HEK293 (cell line): ENCODE data around the gene ACOT12.

Source experiments
- CTCF ChIA-PET: fragments of 350-600 bp; formaldehyde crosslinking; extraction: SDS; loops from one replicate; lab custom pipeline; 2021; ENCODE audit warnings: antibody characterized with exemption; lab: Yijun Ruan, JAX
- POLR2A ChIA-PET: fragments of 300-600 bp; formaldehyde crosslinking; extraction: SDS; loops from one replicate; lab custom pipeline; 2020; ENCODE audit warnings: antibody characterized with exemption, inconsistent platforms; lab: Yijun Ruan, JAX
- H3K27ac ChIP-seq: fragments of 200-500 bp; sonication (Bioruptor generic); 2 replicates; pipeline ENCODE4 v1.5.1; 2014; ENCODE audit warnings: low read depth, low read length, control low read depth, inconsistent platforms; ENCODE audit errors: extremely low read depth
- H3K36me3 ChIP-seq, 2 experiments: fragments of 200-500 bp in 1 of 2; sonication (Bioruptor generic) in 1 of 2; 1 replicate in 1 of 2; 2 replicates in 1 of 2; pipeline ENCODE4 v1.5.1; 2014 to 2017; ENCODE audit warnings: inconsistent platforms in 2 of 2, low read length in 2 of 2; ENCODE audit not compliant: control insufficient read depth in 2 of 2, insufficient read depth in 1 of 2
- H3K4me1 ChIP-seq: fragments of 200-500 bp; sonication (Bioruptor generic); 2 replicates; pipeline ENCODE4 v1.5.1; 2014; ENCODE audit warnings: mild to moderate bottlenecking, low read length, inconsistent platforms; ENCODE audit not compliant: control insufficient read depth, insufficient read depth
- H3K4me3 ChIP-seq: 2 replicates; pipeline ENCODE4 v1.5.1; 2011; ENCODE audit warnings: low read depth, mild to moderate bottlenecking, control low read depth, low read length, moderate library complexity
- H3K9me3 ChIP-seq: fragments of 200-500 bp; sonication (Bioruptor generic); 2 replicates; pipeline ENCODE4 v1.5.1; 2014; ENCODE audit warnings: low read depth, low read length, inconsistent platforms; ENCODE audit not compliant: control insufficient read depth, insufficient read depth
- HOXC10 ChIP-seq: sonication (generic); formaldehyde crosslinking; IDR thresholded peaks from 2 replicates; pipeline ENCODE4 v1.8.1; 2023; ENCODE audit warnings: mild to moderate bottlenecking, missing genetic modification reagents
- PRDM10 ChIP-seq: fragments of 450-650 bp; formaldehyde crosslinking; IDR thresholded peaks from 2 replicates; pipeline ENCODE4 v1.5.1; 2016; ENCODE audit warnings: missing biosample characterization, missing genetic modification characterization
- PRDM2 ChIP-seq: fragments of 450-650 bp; formaldehyde crosslinking; IDR thresholded peaks from 2 replicates; pipeline ENCODE4 v1.5.1; 2016; ENCODE audit warnings: missing biosample characterization, missing genetic modification characterization, borderline replicate concordance
- ZNF214 ChIP-seq: fragments of 450-650 bp; formaldehyde crosslinking; IDR thresholded peaks from 2 replicates; pipeline ENCODE4 v1.5.1; 2017; ENCODE audit warnings: missing biosample characterization, mild to moderate bottlenecking, missing genetic modification characterization, borderline replicate concordance
- ZNF239 ChIP-seq: fragments of 450-650 bp; formaldehyde crosslinking; IDR thresholded peaks from 2 replicates; pipeline ENCODE4 v1.5.1; 2016; ENCODE audit warnings: missing biosample characterization, missing genetic modification characterization
- ZNF248 ChIP-seq: fragments of 450-650 bp; formaldehyde crosslinking; IDR thresholded peaks from 2 replicates; pipeline ENCODE4 v1.5.1; 2017; ENCODE audit warnings: missing biosample characterization, missing genetic modification characterization
- ZNF280D ChIP-seq: fragments of 450-650 bp; formaldehyde crosslinking; IDR thresholded peaks from 2 replicates; pipeline ENCODE4 v1.5.1; 2016; ENCODE audit warnings: missing biosample characterization, missing genetic modification characterization
- ZNF394 ChIP-seq: fragments of 450-650 bp; formaldehyde crosslinking; IDR thresholded peaks from 2 replicates; pipeline ENCODE4 v1.5.1; 2016; ENCODE audit warnings: missing biosample characterization, missing genetic modification characterization, mild to moderate bottlenecking, moderate library complexity, borderline replicate concordance
- ZNF529 ChIP-seq: fragments of 450-650 bp; formaldehyde crosslinking; IDR thresholded peaks from 2 replicates; pipeline ENCODE4 v1.5.1; 2017; ENCODE audit warnings: missing genetic modification characterization, missing biosample characterization; ENCODE audit not compliant: insufficient replicate concordance
- ZNF548 ChIP-seq: fragments of 450-650 bp; formaldehyde crosslinking; IDR thresholded peaks from 2 replicates; pipeline ENCODE4 v1.5.1; 2016; ENCODE audit warnings: missing biosample characterization, missing genetic modification characterization
- ZNF560 ChIP-seq: fragments of 450-650 bp; formaldehyde crosslinking; IDR thresholded peaks from 2 replicates; pipeline ENCODE4 v1.5.1; 2017; ENCODE audit warnings: missing biosample characterization, missing genetic modification characterization, borderline replicate concordance
- ZNF677 ChIP-seq: fragments of 450-650 bp; IDR thresholded peaks from 2 replicates; pipeline ENCODE4 v1.5.0; 2018; ENCODE audit warnings: missing biosample characterization, mild to moderate bottlenecking, missing genetic modification characterization, moderate library complexity
- ZNF791 ChIP-seq: fragments of 450-650 bp; formaldehyde crosslinking; IDR thresholded peaks from 2 replicates; pipeline ENCODE4 v1.5.1; 2016; ENCODE audit warnings: missing biosample characterization, missing genetic modification characterization
- ZSCAN23 ChIP-seq: fragments of 450-650 bp; formaldehyde crosslinking; IDR thresholded peaks from 2 replicates; pipeline ENCODE4 v1.5.1; 2016; ENCODE audit warnings: missing biosample characterization, missing genetic modification characterization

Gene ACOT12

GRCh38 chr5:81292130-81292529 lies 101.8 kb downstream of the ACOT12 start (continued):
- TF ChIP-seq ZSCAN23 (tag by site-specific recombination) (no peak), PRDM2 (tag by site-specific recombination) (no peak)
- TF ChIP-seq, all 188 proteins: peak for 0

GRCh38 chr5:81290146-81290545 lies 103.8 kb downstream of the ACOT12 start:
- TF ChIP-seq ZNF239 (tag by site-specific recombination) (no peak), ZNF560 (tag by site-specific recombination) (no peak), ZNF248 (no peak), ZNF394 (tag by site-specific recombination) (no peak), PRDM10 (tag by site-specific recombination) (no peak), ZNF677 (no peak), HOXC10 (no peak), ZNF214 (tag by site-specific recombination) (no peak), ZNF529 (tag by site-specific recombination) (no peak), ZNF548 (tag by site-specific recombination) (no peak), ZNF280D (tag by site-specific recombination) (no peak), ZNF791 (tag by site-specific recombination) (no peak)
- Histone ChIP-seq H3K4me1 (no peaks in the 10 kb centered on the region), H3K4me3 (no peak overlapping the region), H3K36me3 (peaks cover 0 to 6% of the 10 kb centered on the region in 2 experiments; a peak in 2 of 3 replicates), H3K27ac (no peak overlapping the region), H3K9me3 (no peaks in the 10 kb centered on the region)
- ChIA-PET CTCF (no interaction called here), POLR2A (no interaction called here)
